Subcutaneous adipose tissue (tissue), 4 donors: Measurements from ENCODE around the gene PNKP. TPM values are rescaled to one million over a fixed set of nuclear protein-coding genes. Genes with fewer than 3 reads are reported as not detected.

Source experiments
- CTCF ChIP-seq: fragments of 450-650 bp; IDR thresholded peaks from one replicate; pipeline ENCODE4 v1.5.1; 2016; ENCODE audit warnings: low read depth, mild to moderate bottlenecking, control low read depth, antibody characterized with exemption, moderate library complexity
- total RNA-seq, 4 donors: library from RNA; depleted of rRNA; stranded (reverse); fragments of >200 nt; gene quantifications; one replicate each; pipeline ENCODE4 v1.1.0, GENCODE V29; 2016

Gene PNKP
- total RNA-seq, 4 donors from 2014 or later: 25.9 to 48.0 (median 38.7) TPM

- TF ChIP-seq CTCF: no peak
These were observed 15.3 kb upstream of the PNKP start for GRCh38 chr19:49882643-49883042.

GRCh38 chr19:49881672-49882394 is 14.5 kb upstream of the PNKP start:
- no peak for TF ChIP-seq CTCF

GRCh38 chr19:49881186-49881585 is 13.8 kb upstream of the PNKP start:
- no peak for TF ChIP-seq CTCF

GRCh38 chr19:49880162-49880869 is 12.9 kb upstream of the PNKP start:
- TF ChIP-seq CTCF: no peak

GRCh38 chr19:49879243-49879963 is 12.0 kb upstream of the PNKP start:
- no peak for TF ChIP-seq CTCF

GRCh38 chr19:49878744-49879070 is 11.3 kb upstream of the PNKP start:
- TF ChIP-seq CTCF: no peak
